Ecto neural progenitor cell (in vitro differentiated cells): ENCODE data around the gene TTLL3.
"Not testable (repeated sequence)": the region's sequence is repeated elsewhere in the genome, so short reads cannot be mapped to it uniquely, and the experiment has no call there.

Experiments used
- DNase-seq: peaks from one replicate; pipeline ENCODE4 v3.0.0-alpha.2; 2018; ENCODE audit warnings: low spot score

The TTLL3 gene, protein sequence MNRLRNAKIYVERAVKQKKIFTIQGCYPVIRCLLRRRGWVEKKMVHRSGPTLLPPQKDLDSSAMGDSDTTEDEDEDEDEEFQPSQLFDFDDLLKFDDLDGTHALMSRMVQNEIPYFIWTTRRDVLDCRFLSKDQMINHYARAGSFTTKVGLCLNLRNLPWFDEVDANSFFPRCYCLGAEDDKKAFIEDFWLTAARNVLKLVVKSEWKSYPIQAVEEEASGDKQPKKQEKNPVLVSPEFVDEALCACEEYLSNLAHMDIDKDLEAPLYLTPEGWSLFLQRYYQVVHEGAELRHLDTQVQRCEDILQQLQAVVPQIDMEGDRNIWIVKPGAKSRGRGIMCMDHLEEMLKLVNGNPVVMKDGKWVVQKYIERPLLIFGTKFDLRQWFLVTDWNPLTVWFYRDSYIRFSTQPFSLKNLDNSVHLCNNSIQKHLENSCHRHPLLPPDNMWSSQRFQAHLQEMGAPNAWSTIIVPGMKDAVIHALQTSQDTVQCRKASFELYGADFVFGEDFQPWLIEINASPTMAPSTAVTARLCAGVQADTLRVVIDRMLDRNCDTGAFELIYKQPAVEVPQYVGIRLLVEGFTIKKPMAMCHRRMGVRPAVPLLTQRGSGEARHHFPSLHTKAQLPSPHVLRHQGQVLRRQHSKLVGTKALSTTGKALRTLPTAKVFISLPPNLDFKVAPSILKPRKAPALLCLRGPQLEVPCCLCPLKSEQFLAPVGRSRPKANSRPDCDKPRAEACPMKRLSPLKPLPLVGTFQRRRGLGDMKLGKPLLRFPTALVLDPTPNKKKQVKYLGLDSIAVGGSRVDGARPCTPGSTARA

DNA sequence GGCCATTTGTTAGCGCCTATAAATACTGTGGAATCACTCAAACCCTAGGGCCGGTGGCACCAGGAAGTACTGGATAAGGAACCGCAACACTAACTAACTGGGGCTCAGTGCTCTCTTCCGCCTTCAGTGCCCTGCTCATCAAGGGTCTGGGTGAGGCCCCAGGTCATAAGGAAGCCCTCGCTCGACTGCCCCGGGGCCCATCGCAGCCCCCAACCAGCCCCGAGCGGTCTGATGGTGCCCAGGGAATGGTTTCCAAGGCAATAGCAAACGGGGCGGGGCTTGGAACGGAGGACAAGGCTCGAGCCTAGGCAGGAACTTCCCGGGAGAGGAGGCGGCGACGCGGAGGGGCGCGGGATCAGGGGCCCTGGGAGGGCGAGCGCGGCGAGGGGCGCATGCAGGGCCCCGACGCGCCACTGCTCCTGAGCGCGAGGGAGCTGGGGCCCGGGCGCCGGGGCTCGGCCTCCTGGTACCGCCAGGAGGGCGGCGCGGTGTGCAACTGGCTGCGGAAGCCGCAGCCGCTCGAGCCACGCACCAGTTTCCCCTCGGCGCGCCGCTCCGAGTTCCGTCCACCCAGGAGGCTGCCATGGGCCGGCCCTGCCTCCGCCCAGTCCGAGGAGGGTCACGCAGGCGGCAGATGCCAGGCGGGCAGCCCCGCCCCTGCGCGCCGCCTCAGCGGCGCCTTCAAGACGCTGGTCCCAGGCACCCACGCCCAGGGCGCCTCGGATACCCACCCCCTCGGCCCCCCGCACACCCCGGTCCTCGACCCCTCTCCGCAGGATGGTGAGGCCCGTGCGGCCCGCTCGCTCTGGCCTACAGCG, at the start of gene TTLL3:
Gene TTLL3 (plus strand): TSS at position 648 of the 818 bp plus-strand sequence. CDS start 400 bp downstream, outside the sequence.
- peak; percentile 86 for DNase-seq

DNA sequence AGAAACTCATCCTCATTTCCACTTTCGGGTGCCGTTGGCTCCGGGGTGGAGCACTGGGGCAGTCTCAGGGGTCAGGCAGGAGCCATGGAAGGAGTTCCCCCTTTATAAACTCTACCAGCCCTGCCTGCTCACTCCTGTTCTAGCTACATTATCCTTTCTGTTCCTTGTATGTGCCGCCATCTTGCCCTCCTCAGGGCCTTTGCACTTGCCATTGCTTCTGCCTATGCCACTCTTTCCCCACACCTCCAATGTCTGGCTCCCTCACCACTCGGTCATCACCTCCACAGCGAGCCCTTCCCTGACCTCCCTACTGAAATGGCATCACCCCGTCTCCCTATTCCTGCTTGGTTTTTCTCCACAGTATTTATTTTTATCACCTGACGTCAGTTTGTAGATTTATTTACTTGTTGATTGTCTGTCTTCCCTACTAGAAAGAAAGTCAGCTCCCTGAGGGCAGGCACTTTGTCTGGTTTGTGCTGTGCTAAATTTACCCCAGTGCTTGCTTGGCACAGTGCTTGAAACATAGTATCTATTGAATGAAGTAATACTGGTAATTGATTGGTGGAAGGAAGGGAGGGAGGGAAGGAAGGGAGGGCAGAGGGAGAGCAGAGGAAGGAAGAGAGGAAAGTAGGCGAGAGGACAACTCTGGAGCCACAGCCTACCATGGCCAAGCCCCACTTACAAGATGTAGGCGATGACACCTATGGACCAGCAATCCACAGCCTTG, 49.1 kb upstream of the TTLL3 start:
- no peak for DNase-seq

DNA sequence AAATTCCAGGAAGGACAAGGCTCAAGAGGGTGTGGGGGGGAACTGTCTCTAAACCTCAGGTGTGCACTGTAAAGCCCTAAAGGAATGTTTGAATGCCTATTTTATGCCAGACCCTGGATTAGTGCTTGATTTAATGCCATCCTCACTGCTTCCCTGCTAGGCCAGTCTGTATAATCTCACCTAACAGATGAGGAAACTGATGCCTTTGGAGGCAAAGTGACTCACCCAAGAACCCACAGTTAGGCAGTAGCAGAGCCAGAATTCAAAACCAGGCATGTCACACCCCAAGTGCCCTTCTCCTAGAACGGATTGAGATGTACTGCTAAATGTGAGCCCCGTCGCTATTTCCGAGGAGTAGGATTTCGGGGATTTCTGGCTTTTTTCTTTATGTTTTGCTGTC, 48.1 kb upstream of the TTLL3 start:
- DNase-seq, result no peak

DNA sequence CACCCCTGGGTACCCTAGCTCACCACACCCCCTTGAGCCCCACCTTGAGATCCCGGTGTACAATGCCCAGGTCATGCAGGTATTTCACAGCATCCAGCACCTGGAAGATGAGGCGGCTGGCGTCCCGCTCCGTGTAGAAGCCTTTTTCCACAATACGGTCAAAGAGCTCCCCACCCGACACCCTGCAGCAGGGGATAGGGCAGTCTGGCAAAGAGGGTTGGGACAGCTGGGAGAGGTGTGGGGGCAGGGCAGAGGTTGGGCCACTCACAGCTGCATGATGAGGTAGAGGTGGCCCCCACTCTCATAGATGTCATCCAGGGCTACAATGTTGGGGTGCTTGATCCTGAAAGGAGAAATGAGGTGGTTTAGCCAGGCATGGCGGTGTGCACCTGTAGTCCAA, 47.2 kb upstream of the TTLL3 start:
- no peak for DNase-seq

DNA sequence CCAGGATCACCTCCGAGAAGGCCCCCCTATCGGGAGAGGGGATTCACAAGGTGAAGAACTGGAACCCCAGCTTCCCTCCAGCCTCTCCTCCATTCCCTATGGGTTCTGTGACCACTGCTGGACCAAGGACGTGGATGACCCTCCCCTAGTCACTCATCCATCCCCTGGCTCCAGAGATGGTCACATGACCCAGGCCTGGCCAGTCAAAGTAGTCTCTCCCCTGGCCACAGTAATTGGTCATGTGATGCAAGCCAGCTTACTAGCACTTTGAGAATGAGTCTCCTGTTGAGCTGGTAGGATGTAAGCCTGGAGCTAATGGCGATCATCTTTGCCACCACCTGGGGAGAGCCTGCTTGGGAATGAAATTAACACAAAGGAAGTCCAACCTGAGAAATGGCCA, 44.2 kb upstream of the TTLL3 start:
- DNase-seq, result no peak

DNA sequence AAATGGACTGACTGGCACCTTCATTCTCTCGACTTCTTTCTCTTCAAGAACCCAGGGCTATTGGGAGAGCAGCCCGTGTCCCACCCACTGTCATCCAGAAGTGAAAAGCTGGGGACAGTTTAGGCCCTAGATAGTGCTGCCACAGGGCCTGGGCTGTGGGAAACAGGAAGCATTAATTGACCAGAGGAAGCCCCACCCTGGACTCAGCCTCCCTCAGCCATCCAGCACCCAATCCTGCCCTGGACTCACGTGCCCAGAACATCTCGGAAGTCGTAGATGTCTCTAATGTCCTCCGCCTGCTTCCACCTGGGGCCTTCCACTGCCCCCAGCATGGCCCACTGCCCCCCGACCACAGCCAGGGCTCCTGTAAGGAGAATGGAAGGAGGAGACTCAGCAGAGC, 42.6 kb upstream of the TTLL3 start:
- no peak for DNase-seq

DNA sequence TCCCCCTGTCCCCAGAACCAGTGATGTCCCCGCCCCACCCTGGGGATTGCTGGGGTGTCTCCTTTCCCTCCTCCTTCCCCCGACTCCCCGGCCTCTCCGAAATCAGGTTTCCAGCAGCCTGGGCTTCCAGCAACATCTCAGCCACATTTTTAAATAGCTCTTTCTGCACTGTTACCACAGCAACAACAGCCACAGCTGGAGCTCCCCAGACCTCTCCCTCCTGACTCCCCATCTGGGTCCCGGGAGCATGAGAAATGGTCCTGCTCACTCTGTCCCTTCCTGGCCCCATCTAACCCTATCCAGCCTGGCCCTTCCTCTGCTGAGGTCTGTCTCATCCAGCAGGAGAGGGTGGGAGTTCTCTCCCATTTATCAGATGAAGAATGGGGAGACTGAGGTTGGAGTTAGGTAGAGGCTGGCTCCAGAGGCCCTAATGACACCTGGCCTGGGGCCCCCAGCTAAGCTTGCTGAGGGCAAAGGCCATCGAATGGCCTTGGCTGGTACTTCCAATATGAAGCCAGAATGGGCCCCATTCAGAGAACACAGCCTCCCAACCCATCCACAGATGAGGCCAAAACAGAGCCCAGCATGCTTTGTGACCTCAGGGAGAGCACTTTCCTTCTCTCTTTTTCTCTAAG, 41.8 kb upstream of the TTLL3 start:
- DNase-seq, result no peak

DNA sequence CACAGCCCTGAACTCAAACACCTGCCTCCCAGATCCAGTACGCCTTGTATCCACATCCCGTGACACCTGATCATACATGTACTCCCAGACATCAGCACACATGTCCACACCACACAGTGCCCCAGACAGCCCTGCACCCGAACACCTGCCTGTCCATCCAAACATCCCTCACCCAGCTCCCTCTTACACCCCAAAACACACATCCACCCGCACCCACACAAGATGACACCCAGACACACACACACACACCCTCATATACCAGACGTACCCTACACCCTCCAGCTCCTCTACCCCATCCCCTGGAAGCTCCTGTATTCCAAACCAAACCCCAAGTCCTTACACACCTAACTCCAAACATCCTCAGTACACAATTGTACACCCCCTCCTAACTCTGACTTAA, 41.0 kb upstream of the TTLL3 start:
- DNase-seq, result no peak

DNA sequence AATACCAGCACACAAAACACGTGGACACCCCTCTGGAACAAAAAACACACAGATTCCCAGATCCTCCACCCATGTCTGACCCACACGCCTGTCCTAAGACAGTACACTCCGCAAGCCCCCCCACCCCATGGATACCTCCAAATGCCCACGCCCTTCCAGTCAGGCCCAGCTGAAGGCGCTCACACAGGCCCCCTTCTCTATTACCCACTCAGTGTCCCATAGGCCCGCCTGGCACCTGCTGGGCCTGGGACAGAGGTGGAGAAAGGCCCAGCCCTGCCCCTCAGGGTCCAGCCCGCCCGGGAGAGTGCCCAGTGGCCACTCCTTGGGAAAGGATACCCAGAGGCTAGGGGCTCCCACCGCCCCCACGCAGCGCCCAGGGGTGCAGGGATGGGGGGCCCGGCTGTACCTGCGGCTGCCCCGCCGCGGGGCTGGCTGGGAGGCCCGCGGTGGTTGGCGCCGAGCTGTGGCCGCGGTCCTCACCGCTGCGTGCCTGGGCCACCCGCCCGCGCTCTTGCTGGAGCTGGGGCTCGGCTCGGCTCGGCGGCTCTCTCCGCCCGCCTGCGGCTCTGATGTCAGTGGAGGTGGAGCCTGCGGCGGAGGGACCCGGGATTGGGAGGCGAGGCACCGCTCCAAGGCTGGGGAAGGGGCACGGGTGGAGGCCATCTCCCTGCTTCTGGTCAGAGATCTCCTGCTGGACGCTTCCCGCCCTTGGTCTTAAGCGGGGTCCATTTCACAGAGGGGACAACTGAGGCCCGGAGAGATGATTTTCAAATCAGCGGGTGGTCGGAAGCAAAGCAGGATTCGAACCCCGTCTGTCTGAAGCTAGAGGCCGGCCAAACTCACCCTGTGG, 40.4 kb upstream of the TTLL3 start, which contains the start of gene CAMK1:
Gene CAMK1 (minus strand): TSS at position 522 of the 850 bp plus-strand sequence. CDS start 2,198 bp downstream, outside the sequence.
- DNase-seq, result peak; percentile 88

DNA sequence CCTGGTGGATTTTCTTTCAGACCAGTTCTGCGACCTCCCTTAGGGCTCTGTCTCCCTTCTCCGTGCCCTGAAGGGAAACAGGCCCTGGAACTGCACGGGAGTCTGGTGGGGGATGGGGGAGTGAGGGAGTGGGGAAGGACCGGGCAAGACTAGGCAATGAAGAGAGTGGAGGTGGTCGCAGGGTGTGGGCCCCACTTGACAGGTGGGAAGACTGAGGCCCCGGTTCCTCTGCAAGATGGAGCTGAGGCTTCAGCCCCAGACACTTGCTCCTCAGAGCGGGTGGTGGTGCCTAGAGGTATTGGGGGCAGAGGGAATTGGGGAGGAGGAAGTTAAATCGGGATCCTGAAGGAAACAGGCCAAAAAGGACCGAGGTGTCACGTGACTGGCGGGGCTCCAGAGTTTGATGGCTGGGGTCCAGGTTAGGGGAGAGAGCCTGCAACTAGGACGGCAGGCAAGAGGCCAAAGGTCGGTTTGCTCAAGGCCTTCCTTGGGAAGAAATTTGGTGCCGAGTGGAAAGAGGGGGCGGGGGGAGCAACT, 39.7 kb upstream of the TTLL3 start:
- DNase-seq, result no peak

DNA sequence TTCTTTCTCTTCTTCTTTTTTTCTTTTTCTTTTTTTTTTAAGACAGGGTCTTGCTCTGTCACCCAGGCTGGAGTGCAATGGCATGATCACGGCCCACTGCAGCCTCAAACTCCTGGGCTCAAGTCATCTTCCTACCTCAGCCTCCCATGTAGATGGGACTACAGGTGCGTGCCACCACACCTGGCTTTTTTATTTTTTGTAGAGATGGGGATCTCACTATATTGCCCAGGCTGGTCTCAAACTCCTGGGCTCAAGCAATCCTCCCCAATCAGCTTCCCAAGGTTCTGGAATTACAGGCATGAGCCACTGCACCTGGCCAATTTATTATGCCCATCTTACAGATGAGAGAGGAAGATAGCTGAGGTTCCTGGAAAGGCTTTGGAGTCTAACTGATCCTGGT, 39.1 kb upstream of the TTLL3 start:
- DNase-seq, result not testable (repeated sequence)

DNA sequence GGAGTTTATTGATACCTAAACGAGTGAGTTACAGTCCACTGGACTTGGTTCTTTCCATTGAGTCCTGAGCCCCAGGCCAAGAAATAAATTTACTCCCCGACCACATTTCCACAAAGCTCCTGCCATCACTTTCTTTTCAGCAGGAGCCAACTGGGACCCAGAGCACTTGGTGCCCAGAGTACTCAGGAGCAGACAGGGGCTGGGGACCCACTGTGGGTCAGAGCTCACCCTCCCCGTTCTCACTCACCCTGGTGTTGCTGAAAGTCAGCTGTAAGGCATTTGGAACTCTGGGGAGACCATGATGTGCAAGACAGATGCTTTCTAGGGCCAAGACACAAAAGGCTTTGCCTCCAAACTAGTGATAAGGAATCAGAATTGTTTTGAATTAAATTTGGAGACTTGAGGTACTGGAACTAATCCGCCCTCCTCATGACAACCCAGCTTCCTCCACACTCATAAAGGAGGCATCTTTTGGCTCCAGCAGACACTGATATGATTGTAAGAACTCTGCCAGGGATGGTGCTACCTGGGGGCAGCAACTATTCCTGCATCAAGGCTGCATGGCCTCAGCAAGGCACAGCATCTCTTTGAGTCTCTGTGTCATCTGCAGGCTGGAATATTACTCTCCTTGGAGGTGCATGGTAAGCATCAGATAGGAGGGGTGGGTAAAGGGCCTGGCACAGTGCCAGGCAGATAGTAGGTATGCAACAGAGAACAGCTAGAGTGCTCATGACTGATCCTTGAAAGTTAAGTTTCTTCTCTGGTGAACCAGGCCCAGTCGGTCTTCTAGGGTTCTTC, 33.0 kb upstream of the TTLL3 start:
- DNase-seq, result no peak

DNA sequence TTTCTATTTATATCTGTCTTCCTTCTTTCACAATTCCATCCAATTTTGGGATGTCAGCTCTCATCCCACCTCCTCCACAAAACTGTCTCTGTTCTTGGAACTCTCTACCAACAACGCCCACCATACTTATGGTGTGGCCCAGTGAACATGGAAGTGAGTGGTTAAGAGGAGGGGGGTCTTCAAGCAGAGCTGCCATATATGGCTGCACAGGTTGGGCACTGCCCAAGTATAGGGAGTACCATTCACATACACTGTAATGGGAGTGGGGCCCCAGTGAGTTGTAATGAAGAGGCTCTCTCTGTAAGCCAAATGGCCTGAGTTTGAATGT, 32.4 kb upstream of the TTLL3 start:
- DNase-seq, result no peak

DNA sequence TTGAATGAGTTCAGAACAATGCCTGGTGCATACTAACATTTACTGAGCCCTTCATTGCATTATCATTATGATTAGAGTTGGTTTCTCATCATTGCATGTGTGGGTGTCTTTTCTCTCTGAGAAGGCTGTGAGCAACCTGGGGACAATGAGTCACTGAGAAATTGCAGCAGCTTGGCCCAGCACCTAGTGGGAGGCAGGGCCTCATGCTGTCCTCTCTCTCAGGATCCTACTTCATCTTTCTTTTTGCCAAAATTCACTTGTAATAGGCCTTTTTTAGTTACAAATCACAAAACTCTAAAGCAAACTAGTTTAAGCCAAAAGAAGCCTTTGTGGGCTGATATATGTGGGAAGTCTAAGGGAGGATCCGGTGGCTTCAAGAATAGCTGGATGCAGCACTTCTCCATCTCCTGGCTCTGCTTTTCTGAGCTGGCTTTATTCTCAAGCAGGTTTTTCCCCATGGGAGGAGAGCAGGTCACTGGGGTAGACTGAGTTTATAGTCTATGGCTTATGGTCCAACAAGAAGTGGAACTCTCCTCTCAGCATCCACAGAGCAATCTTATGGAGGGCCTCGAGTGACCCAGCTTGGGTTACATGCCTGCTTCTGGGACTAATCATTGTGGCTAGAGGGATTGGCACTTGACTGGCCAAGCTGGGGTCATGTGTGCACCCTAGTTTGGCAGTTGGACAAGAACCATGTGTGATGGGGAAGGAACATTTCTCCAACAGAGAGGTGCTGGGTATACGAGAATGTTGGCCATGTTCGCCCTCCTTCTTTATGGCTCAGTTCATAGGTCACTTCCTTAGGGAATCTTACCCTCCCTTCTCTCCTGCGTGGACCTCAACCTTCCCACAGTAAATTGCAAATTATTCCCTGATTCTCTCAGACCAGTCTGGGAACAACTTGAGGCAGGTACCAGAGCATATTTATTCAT, 31.7 kb upstream of the TTLL3 start:
- DNase-seq, result no peak

DNA sequence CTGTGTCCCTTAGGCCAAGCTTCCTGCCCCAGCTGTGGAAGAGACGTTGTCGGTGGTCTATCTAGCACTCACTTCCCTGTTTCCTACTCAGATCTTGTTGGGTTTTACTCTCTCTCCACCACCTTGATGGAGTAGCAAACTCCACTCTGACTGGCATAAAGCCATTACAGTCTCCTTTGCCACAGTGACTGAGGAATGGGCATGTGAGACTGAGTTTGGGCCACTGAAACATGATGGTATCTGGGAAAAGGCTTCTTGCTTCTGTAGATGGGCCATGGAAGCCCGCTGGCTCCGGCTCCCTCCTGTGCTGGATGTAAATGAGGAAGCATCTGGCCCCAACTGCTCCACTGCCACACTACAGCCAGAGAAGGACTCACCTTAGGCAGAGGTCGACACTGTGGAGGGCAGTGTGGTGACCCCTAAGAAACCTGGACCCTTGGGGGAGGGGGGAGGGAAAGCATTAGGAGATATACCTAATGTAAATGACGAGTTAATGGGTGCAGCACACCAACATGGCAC, 30.9 kb upstream of the TTLL3 start:
- no peak for DNase-seq

DNA sequence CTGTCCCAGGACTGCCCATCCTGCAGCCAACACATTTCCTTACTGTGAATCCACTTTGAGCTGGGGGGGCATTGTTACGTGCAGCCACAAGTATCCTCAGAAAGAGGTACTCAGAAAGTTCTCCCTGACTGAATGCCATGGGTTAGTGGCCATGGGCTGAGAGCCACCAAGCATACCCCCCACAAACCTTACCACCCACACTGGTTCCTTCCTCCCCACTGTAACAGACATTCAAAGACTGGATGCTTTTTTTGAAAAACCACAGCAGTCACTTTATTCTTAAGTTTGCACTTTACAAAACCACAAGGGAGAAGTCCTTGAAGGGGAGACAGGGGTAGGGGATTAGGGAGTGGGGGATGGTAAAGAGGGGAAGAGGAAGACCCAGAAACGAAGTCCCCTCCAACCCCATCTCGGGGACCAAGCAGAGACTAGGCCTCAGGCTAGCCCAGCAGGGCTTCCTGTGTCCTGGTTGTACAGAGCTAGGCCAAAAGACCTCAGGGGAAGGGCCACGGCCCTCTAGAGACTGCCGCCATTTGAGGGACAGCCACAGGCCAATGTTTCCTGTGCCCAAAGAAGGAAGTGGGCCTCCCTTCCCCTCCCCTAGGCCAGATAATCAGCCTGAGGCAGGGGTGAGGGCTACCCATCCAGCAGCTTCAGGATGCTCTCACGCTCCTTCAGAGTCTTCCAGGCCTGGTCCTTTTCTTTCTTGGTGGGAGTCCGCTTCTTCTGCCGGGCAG, 30.2 kb upstream of the TTLL3 start:
- no peak for DNase-seq

DNA sequence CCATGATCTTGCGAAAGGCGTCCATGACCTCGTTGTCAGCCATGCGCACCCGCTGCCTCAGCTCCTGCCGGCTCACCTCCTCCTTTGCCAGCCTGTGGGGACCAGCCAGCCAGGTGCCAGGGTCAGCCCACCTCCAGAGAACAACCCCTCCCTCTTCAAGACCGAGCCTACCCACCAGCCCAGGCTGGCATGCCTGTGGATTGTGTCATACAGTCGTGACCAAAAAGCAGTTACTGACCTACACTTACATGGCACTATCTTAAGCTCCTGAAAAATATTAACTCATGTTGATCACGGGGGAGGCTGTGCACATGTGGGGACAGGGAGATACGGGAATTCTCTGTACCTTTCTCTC, 29.6 kb upstream of the TTLL3 start:
- DNase-seq, result no peak
